Activated naive CD4-positive, alpha-beta T cell treated with anti-CD3 and anti-CD28 coated beads, Interleukin-2, amount 50 U/mL, for 24 hours (primary cell): ENCODE measurements around the gene SLC25A21.

ENCODE experiments used
- H3K27ac Mint-ChIP-seq: one replicate; pipeline ENCODE4 v1.8.0; 2021; ENCODE audit warnings: mild to moderate bottlenecking, mixed read lengths
- H3K27me3 Mint-ChIP-seq: one replicate; pipeline ENCODE4 v1.8.0; 2021; ENCODE audit warnings: mixed read lengths
- H3K36me3 Mint-ChIP-seq: one replicate; pipeline ENCODE4 v1.8.0; 2021; ENCODE audit warnings: mixed read lengths
- H3K4me1 Mint-ChIP-seq: one replicate; pipeline ENCODE4 v1.8.0; 2021; ENCODE audit warnings: mixed read lengths
- H3K4me3 Mint-ChIP-seq: one replicate; pipeline ENCODE4 v1.8.0; 2021; ENCODE audit warnings: mild to moderate bottlenecking, mixed read lengths
- H3K9me3 Mint-ChIP-seq: one replicate; pipeline ENCODE4 v1.8.0; 2021; ENCODE audit warnings: mixed read lengths

Gene SLC25A21

GRCh38 chr14:36948157-36948859 lies 224.1 kb downstream of the SLC25A21 start:
- Mint-ChIP-seq H3K4me3 (no peak overlapping the region), H3K27me3 (peaks cover 3% of the 10 kb centered on the region), H3K27ac (no peak overlapping the region), H3K36me3 (no peaks in the 10 kb centered on the region), H3K9me3 (no peaks in the 10 kb centered on the region), H3K4me1 (no peaks in the 10 kb centered on the region)

DNA sequence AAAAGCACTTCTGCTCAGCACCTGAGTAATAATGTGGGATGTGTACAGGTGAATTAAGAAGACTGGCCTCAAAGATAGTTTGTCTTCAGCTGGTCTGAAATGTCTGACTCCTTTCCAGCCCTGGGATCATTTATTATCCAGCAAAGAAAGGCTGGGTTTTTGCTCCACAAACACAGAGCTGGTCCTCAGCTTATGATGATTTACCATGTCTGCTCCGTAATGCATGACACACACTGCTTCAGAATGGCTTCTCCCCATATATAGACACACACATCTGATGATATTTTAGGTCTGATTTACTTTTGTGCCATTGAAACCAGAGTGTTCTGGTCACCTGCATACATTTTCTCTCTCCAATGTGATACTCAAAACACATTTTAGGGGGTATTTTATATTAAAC lies 225.0 kb downstream of the SLC25A21 start:
- H3K9me3 Mint-ChIP-seq = no peaks in the 10 kb centered on the region
- H3K4me3 Mint-ChIP-seq = no peak overlapping the region
- H3K27ac Mint-ChIP-seq = no peak overlapping the region
- no peaks in the 10 kb centered on the region for H3K36me3 Mint-ChIP-seq
- no peaks in the 10 kb centered on the region for H3K4me1 Mint-ChIP-seq
- H3K27me3 Mint-ChIP-seq = peaks cover 4% of the 10 kb centered on the region

- H3K27me3 Mint-ChIP-seq = peaks cover 7% of the 10 kb centered on the region
- no peaks in the 10 kb centered on the region for H3K9me3 Mint-ChIP-seq
- no peak overlapping the region for H3K27ac Mint-ChIP-seq
- H3K4me1 Mint-ChIP-seq = no peaks in the 10 kb centered on the region
- no peak overlapping the region for H3K4me3 Mint-ChIP-seq
- no peaks in the 10 kb centered on the region for H3K36me3 Mint-ChIP-seq
Observed at GRCh38 chr14:36946872-36947271, 225.5 kb downstream of the SLC25A21 start.

DNA sequence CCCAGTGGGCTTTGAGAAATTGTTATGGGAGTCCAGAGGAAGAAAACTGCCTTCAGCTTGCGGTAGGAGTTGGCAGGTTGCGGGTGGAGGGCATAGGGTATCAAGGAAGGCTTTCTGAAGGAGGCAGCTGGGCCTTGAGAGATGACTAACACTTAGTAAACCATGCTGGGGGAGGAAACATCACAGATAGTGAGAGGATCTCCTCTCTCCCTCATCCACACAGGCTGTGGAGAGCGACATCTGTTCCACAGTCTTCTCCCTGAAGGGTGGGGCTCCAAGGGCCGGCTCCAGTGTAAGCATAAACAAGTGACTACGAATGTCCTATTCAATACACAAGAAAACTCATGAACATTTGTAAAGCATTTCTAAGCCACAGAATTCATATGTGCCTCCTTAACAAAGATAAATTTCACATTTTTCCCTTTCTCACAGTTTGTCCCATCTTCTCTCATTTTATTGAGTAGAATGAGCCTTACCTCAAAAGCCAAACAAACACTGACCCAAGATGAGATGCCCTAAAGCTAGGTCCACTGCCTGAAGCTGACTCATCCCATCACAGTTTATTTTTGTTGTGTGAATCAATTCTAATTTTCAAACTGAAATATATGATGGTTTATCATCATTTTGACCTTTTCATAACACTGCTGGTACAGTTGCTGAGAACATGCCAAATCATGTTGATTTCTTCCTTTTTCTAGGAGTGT lies 227.9 kb downstream of the SLC25A21 start:
- peaks cover 7% of the 10 kb centered on the region for H3K27me3 Mint-ChIP-seq
- H3K4me3 Mint-ChIP-seq = no peak overlapping the region
- H3K36me3 Mint-ChIP-seq = no peaks in the 10 kb centered on the region
- H3K27ac Mint-ChIP-seq = no peak overlapping the region
- no peaks in the 10 kb centered on the region for H3K9me3 Mint-ChIP-seq
- no peaks in the 10 kb centered on the region for H3K4me1 Mint-ChIP-seq

DNA sequence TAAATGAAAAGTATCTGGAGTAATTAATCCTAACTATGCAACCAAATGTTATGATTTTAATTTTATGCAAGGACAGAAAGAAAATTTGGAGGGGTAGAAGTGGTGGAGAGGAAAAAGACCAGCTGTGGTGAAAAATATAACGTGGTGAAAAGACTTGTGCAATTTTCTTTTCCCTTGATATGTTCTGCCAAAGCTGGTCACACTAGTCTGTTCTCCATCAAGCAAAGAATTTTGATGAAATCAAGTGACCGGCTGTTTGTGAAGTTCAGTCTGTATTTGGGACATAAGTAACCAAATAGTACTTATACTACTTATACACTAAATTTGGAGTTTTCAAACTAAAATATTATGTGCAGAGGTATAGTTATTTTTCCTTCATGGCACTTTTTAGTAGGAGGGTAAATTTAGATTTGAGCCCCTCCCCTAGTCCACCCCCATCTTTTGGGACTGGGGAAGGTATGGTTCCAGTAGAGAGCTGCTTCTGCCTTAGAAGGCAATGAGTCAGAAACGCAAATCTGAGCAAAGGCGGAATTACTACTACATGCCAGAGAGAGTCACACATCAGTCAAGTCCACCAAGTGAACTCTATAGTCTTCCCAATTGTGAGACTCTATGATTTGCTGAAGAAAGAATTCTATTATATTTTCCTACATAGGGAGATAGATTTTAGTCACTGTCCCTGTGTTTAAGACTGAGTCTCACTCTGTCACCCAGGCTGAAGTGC lies 229.7 kb downstream of the SLC25A21 start:
- H3K4me1 Mint-ChIP-seq = no peaks in the 10 kb centered on the region
- peaks cover 7% of the 10 kb centered on the region for H3K27me3 Mint-ChIP-seq
- H3K4me3 Mint-ChIP-seq = no peak overlapping the region
- no peaks in the 10 kb centered on the region for H3K9me3 Mint-ChIP-seq
- no peak overlapping the region for H3K27ac Mint-ChIP-seq
- no peaks in the 10 kb centered on the region for H3K36me3 Mint-ChIP-seq

- H3K27me3 Mint-ChIP-seq = peaks cover 7% of the 10 kb centered on the region
- no peaks in the 10 kb centered on the region for H3K36me3 Mint-ChIP-seq
- H3K4me3 Mint-ChIP-seq = no peak overlapping the region
Observed at GRCh38 chr14:36941783-36942521, 230.5 kb downstream of the SLC25A21 start.

DNA sequence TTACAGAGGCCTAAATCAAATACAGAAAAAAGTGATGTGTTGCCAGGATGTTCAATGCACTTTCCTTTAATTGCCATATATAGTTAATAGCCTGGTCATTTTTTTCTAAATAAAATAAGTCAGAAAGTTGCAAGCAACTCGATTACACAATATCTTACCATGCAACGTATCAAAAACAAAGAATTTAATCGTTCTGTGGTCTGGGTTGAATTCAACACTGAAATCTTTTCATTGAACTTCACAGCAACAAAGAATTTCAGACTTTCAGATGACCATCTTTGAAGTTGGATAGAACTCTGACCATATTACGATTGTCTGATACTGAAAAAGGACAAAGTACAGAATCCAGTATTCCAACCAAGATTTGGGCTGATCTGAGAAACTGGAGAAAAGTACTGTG lies 231.9 kb downstream of the SLC25A21 start:
- Mint-ChIP-seq H3K27me3 (peaks cover 7% of the 10 kb centered on the region), H3K36me3 (no peaks in the 10 kb centered on the region), H3K9me3 (no peaks in the 10 kb centered on the region), H3K4me1 (no peaks in the 10 kb centered on the region), H3K4me3 (no peak overlapping the region), H3K27ac (no peak overlapping the region)

More at GRCh38 chr14:36941783-36942521, 230.5 kb downstream of the SLC25A21 start:
- Mint-ChIP-seq H3K9me3 (no peaks in the 10 kb centered on the region), H3K4me1 (no peaks in the 10 kb centered on the region), H3K27ac (no peak overlapping the region)

DNA sequence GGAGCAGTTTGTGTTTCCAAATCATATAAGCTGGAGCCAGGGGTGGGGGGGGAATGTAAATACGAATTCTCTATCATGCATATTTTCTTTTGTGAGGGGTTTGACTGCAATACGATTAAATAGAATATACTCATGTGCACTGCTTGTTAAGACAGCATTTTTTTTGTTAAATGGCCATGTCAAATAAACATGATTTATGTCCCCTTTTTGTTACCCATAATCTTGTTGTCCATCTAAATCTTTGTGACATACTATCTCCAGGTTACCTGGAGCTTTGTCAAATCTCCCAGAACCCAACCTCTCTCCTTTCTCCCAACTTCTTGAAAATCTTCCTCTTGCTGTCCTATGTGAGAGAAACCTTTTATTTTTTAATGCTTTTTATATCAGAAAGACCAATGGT lies 233.1 kb downstream of the SLC25A21 start:
- Mint-ChIP-seq H3K4me1 (no peaks in the 10 kb centered on the region), H3K4me3 (no peak overlapping the region), H3K9me3 (no peaks in the 10 kb centered on the region), H3K27me3 (peaks cover 7% of the 10 kb centered on the region), H3K36me3 (no peaks in the 10 kb centered on the region), H3K27ac (no peak overlapping the region)

DNA sequence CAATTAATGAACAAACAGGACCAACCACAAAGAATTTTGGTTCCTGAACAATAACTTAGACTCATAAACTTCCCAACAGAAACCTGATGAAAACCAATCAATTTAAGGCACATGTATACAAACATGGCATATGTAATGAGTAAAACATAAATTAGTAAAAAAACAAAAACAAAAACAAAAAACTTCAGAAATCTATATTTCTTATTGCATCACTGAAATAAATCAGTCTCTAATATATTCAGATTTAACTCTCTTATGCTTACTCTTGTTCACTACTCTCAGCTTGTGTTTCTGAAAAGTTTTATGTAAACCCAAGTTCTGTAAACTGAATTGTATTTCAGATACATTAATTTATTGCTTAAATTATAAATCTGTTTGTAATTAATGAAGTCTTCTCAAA lies 233.7 kb downstream of the SLC25A21 start:
- peaks cover 5% of the 10 kb centered on the region for H3K27me3 Mint-ChIP-seq
- H3K4me1 Mint-ChIP-seq = no peaks in the 10 kb centered on the region
- H3K9me3 Mint-ChIP-seq = no peaks in the 10 kb centered on the region
- no peak overlapping the region for H3K4me3 Mint-ChIP-seq
- H3K27ac Mint-ChIP-seq = no peak overlapping the region
- no peaks in the 10 kb centered on the region for H3K36me3 Mint-ChIP-seq

DNA sequence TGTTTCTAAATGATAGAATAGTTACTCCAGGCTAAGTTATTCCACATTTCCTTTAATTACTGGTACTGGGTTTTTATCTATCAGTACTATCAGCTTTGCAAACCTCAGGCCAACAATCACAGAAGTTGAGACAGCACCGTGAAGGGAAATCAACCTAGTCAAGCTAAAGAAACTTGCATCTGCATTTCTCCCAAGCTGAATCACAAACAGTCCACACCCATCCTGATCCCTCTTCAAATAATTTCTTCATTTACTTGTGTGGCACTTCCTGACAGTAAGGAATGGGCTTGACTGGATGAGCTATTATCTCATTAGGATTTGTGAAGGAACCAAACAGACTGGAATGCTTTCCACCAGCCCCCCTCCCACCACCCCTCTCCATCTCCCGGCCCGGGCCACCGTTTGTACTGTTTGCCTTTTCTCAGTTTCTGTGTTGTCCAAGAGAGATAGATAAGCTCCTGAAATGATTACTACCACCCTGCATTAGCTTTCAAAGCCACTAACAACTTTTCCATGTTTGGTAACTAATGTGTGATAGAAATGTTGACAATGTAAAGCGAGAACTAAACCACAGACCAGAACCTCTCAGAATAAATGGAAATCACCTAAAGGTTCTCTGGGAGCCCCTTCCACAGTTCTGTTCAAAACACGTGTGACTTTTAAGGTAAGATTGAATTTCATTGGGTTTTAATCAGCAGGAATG lies 236.3 kb downstream of the SLC25A21 start:
- H3K4me1 Mint-ChIP-seq = no peaks in the 10 kb centered on the region
- H3K9me3 Mint-ChIP-seq = no peaks in the 10 kb centered on the region
- H3K27ac Mint-ChIP-seq = no peak overlapping the region
- no peak overlapping the region for H3K4me3 Mint-ChIP-seq
- no peaks in the 10 kb centered on the region for H3K36me3 Mint-ChIP-seq
- no peaks in the 10 kb centered on the region for H3K27me3 Mint-ChIP-seq

DNA sequence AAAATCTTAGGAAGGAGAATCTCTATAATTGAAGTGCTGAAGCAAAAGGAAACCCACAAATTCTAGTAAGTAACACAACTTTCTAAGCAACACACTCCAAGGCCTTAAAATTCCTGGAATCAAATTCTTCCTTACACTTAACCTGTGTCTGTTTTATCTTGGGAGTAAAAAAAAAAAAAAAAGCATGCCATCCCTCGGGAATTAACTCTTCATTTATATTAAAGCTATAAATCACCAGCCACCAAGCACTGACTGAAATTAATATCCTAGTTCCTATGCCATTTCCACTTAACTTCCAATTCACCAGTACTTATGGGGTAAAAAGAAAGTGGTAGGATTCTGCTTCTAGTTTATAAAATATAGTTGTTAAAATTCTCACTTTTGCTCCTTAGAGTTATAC lies 238.1 kb downstream of the SLC25A21 start:
- H3K4me1 Mint-ChIP-seq = no peaks in the 10 kb centered on the region
- no peaks in the 10 kb centered on the region for H3K36me3 Mint-ChIP-seq
- no peaks in the 10 kb centered on the region for H3K9me3 Mint-ChIP-seq
- no peaks in the 10 kb centered on the region for H3K27me3 Mint-ChIP-seq
- no peak overlapping the region for H3K4me3 Mint-ChIP-seq
- no peak overlapping the region for H3K27ac Mint-ChIP-seq

- Mint-ChIP-seq H3K4me3 (no peak overlapping the region), H3K4me1 (no peaks in the 10 kb centered on the region), H3K36me3 (no peaks in the 10 kb centered on the region), H3K27me3 (no peaks in the 10 kb centered on the region), H3K9me3 (peaks cover under 1% of the 10 kb centered on the region), H3K27ac (no peak overlapping the region)
Observed at GRCh38 chr14:36931791-36932190, 240.6 kb downstream of the SLC25A21 start.

- no peak overlapping the region for H3K27ac Mint-ChIP-seq
- no peaks in the 10 kb centered on the region for H3K4me1 Mint-ChIP-seq
- H3K27me3 Mint-ChIP-seq = no peaks in the 10 kb centered on the region
- H3K9me3 Mint-ChIP-seq = peaks cover 4% of the 10 kb centered on the region
- H3K4me3 Mint-ChIP-seq = no peak overlapping the region
- H3K36me3 Mint-ChIP-seq = no peaks in the 10 kb centered on the region
Observed at GRCh38 chr14:36928432-36928831, 244.0 kb downstream of the SLC25A21 start.

DNA sequence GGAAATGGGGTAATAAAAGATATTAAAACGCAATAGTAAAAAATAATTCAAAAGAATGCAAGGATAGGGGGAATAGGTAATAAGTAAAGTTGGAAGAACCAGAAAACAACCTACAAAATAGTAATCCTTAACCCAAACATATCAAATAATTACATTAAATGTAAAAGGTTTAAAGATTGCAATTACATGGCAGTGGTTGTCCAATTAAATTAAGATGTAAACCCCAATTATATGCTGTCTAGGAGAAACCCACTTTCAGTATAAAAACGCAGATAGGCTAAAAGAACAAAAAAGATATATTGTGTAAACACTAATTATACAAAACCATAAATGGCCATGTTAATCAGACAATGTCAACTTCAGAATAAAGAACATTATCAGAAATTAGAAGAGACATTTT lies 247.3 kb downstream of the SLC25A21 start:
- Mint-ChIP-seq H3K27ac (no peak overlapping the region), H3K9me3 (peaks cover 4% of the 10 kb centered on the region), H3K36me3 (no peaks in the 10 kb centered on the region), H3K4me1 (no peaks in the 10 kb centered on the region), H3K27me3 (no peaks in the 10 kb centered on the region), H3K4me3 (no peak overlapping the region)

- Mint-ChIP-seq H3K27ac (no peak overlapping the region), H3K4me3 (no peak overlapping the region), H3K9me3 (no peaks in the 10 kb centered on the region), H3K4me1 (no peaks in the 10 kb centered on the region), H3K27me3 (peaks cover 2% of the 10 kb centered on the region), H3K36me3 (no peaks in the 10 kb centered on the region)
Observed at GRCh38 chr14:36916668-36917067, 255.7 kb downstream of the SLC25A21 start.
